ENCODE measurements around the gene FOXO3.

Gene FOXO3

GRCh38 chr6:108716801-108717791 is 156.4 kb downstream of the FOXO3 start:
- DNase-seq: no peak

GRCh38 chr6:108719477-108719876 is 158.8 kb downstream of the FOXO3 start:
- no peak for DNase-seq

GRCh38 chr6:108720827-108721226 is 160.1 kb downstream of the FOXO3 start:
- DNase-seq: no peak

GRCh38 chr6:108721286-108721685 is 160.6 kb downstream of the FOXO3 start:
- DNase-seq: no peak

GRCh38 chr6:108723594-108723993 is 162.9 kb downstream of the FOXO3 start:
- no peak for DNase-seq

GRCh38 chr6:108726726-108727339 is 166.1 kb downstream of the FOXO3 start:
- no peak for DNase-seq

DNA sequence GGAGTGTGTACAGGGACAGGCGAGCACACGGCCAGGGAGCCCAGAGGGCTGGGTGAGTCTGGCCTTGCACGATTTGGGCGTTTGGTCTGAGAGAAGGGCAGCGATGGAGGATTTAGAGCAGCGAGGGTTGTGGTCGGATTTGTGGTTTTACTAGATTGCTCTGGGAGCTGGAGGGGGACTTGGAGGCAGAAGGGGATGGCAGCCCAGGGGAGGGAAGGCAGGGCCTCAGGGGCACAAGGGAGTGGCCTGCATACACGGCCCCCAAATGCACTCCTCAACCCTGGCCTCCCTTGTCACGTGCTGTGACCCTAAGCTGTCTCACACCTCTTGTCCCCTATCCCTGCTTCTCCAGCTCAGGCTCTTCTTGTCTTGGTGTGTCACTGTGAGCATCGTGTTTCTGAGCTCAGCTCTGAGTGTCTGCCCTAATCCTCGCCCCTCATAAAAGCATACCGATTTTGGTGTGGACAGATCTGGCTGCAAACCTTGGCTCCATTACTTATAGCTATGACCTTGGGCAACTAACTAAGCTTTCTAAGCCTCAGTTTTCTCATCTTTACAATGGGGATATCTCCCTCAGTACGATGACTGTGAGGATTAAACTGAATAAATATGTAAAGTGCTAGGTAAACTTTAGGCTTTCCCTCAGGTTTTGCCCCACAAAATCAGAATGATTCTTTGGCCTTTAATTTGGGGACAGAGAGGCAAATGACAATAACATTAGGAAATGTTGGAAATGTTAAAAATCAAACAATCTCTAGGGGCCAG is 167.4 kb downstream of the FOXO3 start:
- no peak for DNase-seq

DNA sequence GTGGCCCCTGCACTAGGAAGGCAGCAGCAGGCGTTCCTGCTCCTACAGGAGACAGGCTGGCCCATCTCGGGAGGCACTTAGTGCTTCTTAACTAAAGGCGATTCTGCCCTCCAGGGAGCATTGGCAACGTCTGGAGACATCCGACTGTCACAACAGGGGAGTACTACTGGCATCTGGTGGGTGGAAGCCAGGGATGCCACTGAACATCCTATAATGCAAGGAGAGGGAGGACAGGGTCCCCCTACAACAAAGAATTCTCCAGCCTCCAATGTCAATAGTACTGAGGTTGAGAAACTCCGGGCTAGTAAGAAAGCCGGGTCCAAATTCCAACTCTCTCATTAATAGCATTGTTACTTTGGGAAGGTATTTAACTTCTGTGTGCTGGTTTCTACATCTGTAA is 168.1 kb downstream of the FOXO3 start:
- no peak for DNase-seq

GRCh38 chr6:108730635-108731515 is 170.2 kb downstream of the FOXO3 start:
- no peak for DNase-seq

- DNase-seq: no peak
Measured at GRCh38 chr6:108732091-108732870, 171.6 kb downstream of the FOXO3 start.

GRCh38 chr6:108733051-108733450 is 172.3 kb downstream of the FOXO3 start:
- DNase-seq: no peak

DNA sequence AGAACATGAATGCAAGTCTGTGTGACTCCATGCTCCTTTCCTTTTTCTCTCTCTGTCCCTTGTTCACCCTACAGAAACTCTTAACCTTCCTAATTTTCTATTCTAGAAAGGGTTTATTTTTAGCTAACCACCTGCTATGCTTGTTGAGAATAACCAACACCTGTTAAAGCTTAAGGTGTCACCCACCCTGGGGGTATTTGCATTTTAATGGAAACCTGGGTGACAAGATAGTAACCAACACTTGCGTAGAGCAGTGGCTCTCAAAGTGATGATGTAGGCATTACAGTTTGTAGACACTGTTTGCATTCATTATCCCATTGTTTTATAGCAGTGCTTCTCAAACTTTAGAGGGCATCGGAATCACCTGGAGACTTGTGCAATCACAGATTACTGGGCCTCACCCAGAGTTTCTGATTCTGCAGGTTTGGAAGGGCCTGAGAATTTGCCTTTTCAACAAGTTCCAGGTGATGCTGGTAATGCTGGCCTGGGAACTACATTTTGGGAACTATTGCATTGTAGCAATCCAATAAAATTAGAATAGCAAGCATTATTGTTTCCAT is 173.1 kb downstream of the FOXO3 start:
- DNase-seq: no peak

Data from activated gamma-delta T cell (primary cell).